Neural cell (in vitro differentiated cells): ENCODE results near the gene RIC8B. TPM values are rescaled to one million over a fixed set of nuclear protein-coding genes. Genes with fewer than 3 reads are reported as not detected.

Experiments
- H2AFZ ChIP-seq: fragments of 200-600, 300-800 bp; sonication (generic), shearing (Covaris generic); 2 replicates; pipeline ENCODE4 v1.6.0; 2014; ENCODE audit warnings: low read depth, mild to moderate bottlenecking, antibody characterized with exemption, low read length, moderate library complexity
- H3F3A ChIP-seq: fragments of 200-600 bp; shearing (Covaris generic); 2 replicates; pipeline ENCODE4 v1.6.1; 2016; ENCODE audit warnings: mild to moderate bottlenecking, moderate library complexity, mixed read lengths, antibody characterized with exemption, low read length; ENCODE audit not compliant: insufficient read depth, poor library complexity, severe bottlenecking
- H3K27ac ChIP-seq: fragments of 200-600, 300-800 bp; sonication (generic), shearing (Covaris generic); 2 replicates; pipeline ENCODE4 v1.5.1; 2014; ENCODE audit warnings: mild to moderate bottlenecking, low read length, moderate library complexity
- H3K27me3 ChIP-seq: fragments of 300-800, 200-600 bp; sonication (generic), shearing (Covaris generic); 2 replicates; pipeline ENCODE4 v1.6.0; 2014; ENCODE audit warnings: mild to moderate bottlenecking, low read depth, low read length, moderate library complexity; ENCODE audit not compliant: insufficient read depth
- H3K36me3 ChIP-seq: fragments of 300-800, 200-600 bp; sonication (generic), shearing (Covaris generic); 2 replicates; pipeline ENCODE4 v1.5.1; 2014; ENCODE audit warnings: mild to moderate bottlenecking, antibody characterized with exemption, low read length, moderate library complexity; ENCODE audit not compliant: insufficient read depth
- H3K4me2 ChIP-seq: fragments of 300-800, 200-600 bp; sonication (generic), shearing (Covaris generic); 2 replicates; pipeline ENCODE4 v1.6.0; 2014; ENCODE audit warnings: mild to moderate bottlenecking, low read length
- H3K4me3 ChIP-seq: fragments of 300-800, 200-600 bp; sonication (generic), shearing (Covaris generic); 2 replicates; pipeline ENCODE4 v1.5.1; 2014; ENCODE audit warnings: mild to moderate bottlenecking, low read length, moderate library complexity
- H3K79me2 ChIP-seq: fragments of 200-600 bp; shearing (Covaris generic); replicated peaks from 2 replicates; pipeline ENCODE4 v1.6.0; 2014; ENCODE audit warnings: mild to moderate bottlenecking, low read length, moderate library complexity; ENCODE audit not compliant: insufficient read depth
- H3K9ac ChIP-seq: fragments of 300-800, 200-600 bp; sonication (generic), shearing (Covaris generic); 2 replicates; pipeline ENCODE4 v1.6.1; 2016; ENCODE audit warnings: mild to moderate bottlenecking, low read length, mixed read lengths
- H3K9me2 ChIP-seq: fragments of 200-600 bp; shearing (Covaris generic); 2 replicates; pipeline ENCODE4 v1.6.1; 2016; ENCODE audit warnings: mild to moderate bottlenecking, low read length, mixed read lengths; ENCODE audit not compliant: insufficient read depth
- H3K9me3 ChIP-seq: fragments of 200-600, 300-800 bp; sonication (generic), shearing (Covaris generic); 2 replicates; pipeline ENCODE4 v1.6.1; 2016; ENCODE audit warnings: mild to moderate bottlenecking, mixed run types, low read length, moderate library complexity, mixed read lengths
- H4K20me1 ChIP-seq: fragments of 200-600 bp; shearing (Covaris generic); 2 replicates; pipeline ENCODE4 v1.6.1; 2016; ENCODE audit warnings: mild to moderate bottlenecking, mixed run types; ENCODE audit not compliant: insufficient read depth
- CTCF ChIP-seq: fragments of 450-650 bp; IDR thresholded peaks from 2 replicates; pipeline ENCODE4 v1.5.1; 2014; ENCODE audit warnings: antibody characterized with exemption, mild to moderate bottlenecking, moderate library complexity; ENCODE audit not compliant: poor library complexity, severe bottlenecking
- EP300 ChIP-seq: fragments of 450-650 bp; conservative IDR thresholded peaks from 2 replicates; pipeline ENCODE4 v1.6.1; 2014; ENCODE audit warnings: antibody characterized with exemption, mild to moderate bottlenecking, moderate library complexity; ENCODE audit not compliant: poor library complexity, severe bottlenecking
- EZH2 ChIP-seq: fragments of 200-600, 300-800 bp; shearing (Covaris generic), sonication (generic); IDR thresholded peaks from 2 replicates; pipeline ENCODE4 v1.6.1; 2014; ENCODE audit warnings: antibody characterized with exemption, low read length, borderline replicate concordance, mild to moderate bottlenecking; ENCODE audit not compliant: insufficient read depth, poor library complexity, severe bottlenecking
- MXI1 ChIP-seq: fragments of 450-650 bp; conservative IDR thresholded peaks from 2 replicates; pipeline ENCODE4 v1.6.1; 2014; ENCODE audit warnings: antibody characterized with exemption, mild to moderate bottlenecking; ENCODE audit not compliant: poor library complexity, severe bottlenecking
- POLR2AphosphoS5 ChIP-seq: IDR thresholded peaks from 2 replicates; pipeline ENCODE4 v1.6.1; 2012
- RAD21 ChIP-seq: fragments of 450-650 bp; conservative IDR thresholded peaks from 2 replicates; pipeline ENCODE4 v1.6.1; 2014; ENCODE audit warnings: antibody characterized with exemption, mild to moderate bottlenecking, moderate library complexity
- REST ChIP-seq: IDR thresholded peaks from 2 replicates; pipeline ENCODE4 v1.6.1; 2012; ENCODE audit warnings: borderline replicate concordance
- SMC3 ChIP-seq: fragments of 450-650 bp; conservative IDR thresholded peaks from 2 replicates; pipeline ENCODE4 v1.6.1; 2014; ENCODE audit warnings: antibody characterized with exemption, mild to moderate bottlenecking, moderate library complexity; ENCODE audit not compliant: poor library complexity
- TAF1 ChIP-seq: IDR thresholded peaks from 2 replicates; pipeline ENCODE4 v1.6.1; 2012; ENCODE audit warnings: low read depth
- polyA plus RNA-seq: library from polyadenylated mRNA; depleted of rRNA; stranded (reverse); fragments of >200 nt; gene quantifications from 2 replicates; pipeline ENCODE4 v1.2.3, GENCODE V29; 2014

RIC8B gene
- polyA plus RNA-seq, 1 donor from 2014 or later, result 30.0 TPM

- Histone ChIP-seq H3K4me3 (peak overlapping the region; percentile 75), H3K36me3 (no peaks in the 10 kb centered on the region), H4K20me1 (no peaks in the 10 kb centered on the region), H2AFZ (peak overlapping the region; percentile 96), H3K9ac (peak overlapping the region; percentile 95), H3K9me2 (no peaks in the 10 kb centered on the region), H3K9me3 (no peaks in the 10 kb centered on the region), H3K79me2 (peaks cover 39% of the 10 kb centered on the region), H3K27me3 (no peaks in the 10 kb centered on the region), H3K27ac (peak overlapping the region; percentile 99), H3K4me2 (peak overlapping the region; percentile 57), H3F3A (no peaks in the 10 kb centered on the region)
- TF ChIP-seq POLR2AphosphoS5, result no peak
- peak; percentile 45 for TF ChIP-seq SMC3
- TF ChIP-seq EP300, result no peak
- no peak for TF ChIP-seq EZH2
- peak; percentile 83 for TF ChIP-seq MXI1
- peak; percentile 28 for TF ChIP-seq RAD21
- no peak for TF ChIP-seq REST
- no peak for TF ChIP-seq CTCF
Observed at GRCh38 chr12:106774808-106775524, 484 bp downstream of the RIC8B start.

GRCh38 chr12:106776897-106777296 is 2.4 kb downstream of the RIC8B start:
- H3K4me2 ChIP-seq, result no peak overlapping the region
- H3K36me3 ChIP-seq, result no peaks in the 10 kb centered on the region
- TF ChIP-seq SMC3 (no peak), RAD21 (no peak), EP300 (no peak), MXI1 (no peak), CTCF (no peak), POLR2AphosphoS5 (no peak), REST (no peak), EZH2 (no peak), TAF1 (no peak)
- no peak overlapping the region for H3K27ac ChIP-seq
- H3K79me2 ChIP-seq, result peaks cover 57% of the 10 kb centered on the region
- H3F3A ChIP-seq, result no peaks in the 10 kb centered on the region
- H3K9me3 ChIP-seq, result no peaks in the 10 kb centered on the region
- H2AFZ ChIP-seq, result no peak overlapping the region
- no peaks in the 10 kb centered on the region for H3K9me2 ChIP-seq
- no peak overlapping the region for H3K9ac ChIP-seq
- no peaks in the 10 kb centered on the region for H4K20me1 ChIP-seq
- H3K27me3 ChIP-seq, result no peaks in the 10 kb centered on the region
- H3K4me3 ChIP-seq, result no peak overlapping the region
